GM19397 (cell line): ENCODE data around the gene MAN2B2.
"Not testable (repeated sequence)": the region's sequence is repeated elsewhere in the genome, so short reads cannot be mapped to it uniquely, and the experiment has no call there.

Source experiments
- ATAC-seq: cut with Tn5 transposase; IDR thresholded peaks from one replicate; pipeline ENCODE4 v1.9.1; 2021; ENCODE audit warnings: mild to moderate bottlenecking, moderate library complexity; ENCODE audit not compliant: unreplicated experiment

The MAN2B2 gene

GRCh38 chr4:6665320-6665654, 90.3 kb downstream of the MAN2B2 start:
- no peak for ATAC-seq

- no peak for ATAC-seq
These were observed 93.4 kb downstream of the MAN2B2 start for GRCh38 chr4:6668391-6668790.

GRCh38 chr4:6671648-6672047, 96.7 kb downstream of the MAN2B2 start:
- no peak for ATAC-seq

- ATAC-seq = no peak
These were observed 97.1 kb downstream of the MAN2B2 start for GRCh38 chr4:6672131-6672530.

- ATAC-seq = not testable (repeated sequence)
These were observed 97.7 kb downstream of the MAN2B2 start for GRCh38 chr4:6672541-6673190.
